Gastrocnemius medialis (tissue), 4 donors: ENCODE measurements around the gene NHSL1.

Experiments used
- CTCF ChIP-seq, 5 experiments: fragments of 450-650 bp in 3 of 5; fragments of 200-600 bp in 2 of 5; sonication (generic) in 2 of 5; IDR thresholded peaks in 4 of 5; conservative IDR thresholded peaks in 1 of 5; 1 replicate in 4 of 5; 2 replicates in 1 of 5; pipeline ENCODE4 v1.5.1; 2016 to 2019; ENCODE audit warnings: antibody characterized with exemption in 5 of 5, mild to moderate bottlenecking in 3 of 5, moderate library complexity in 3 of 5
- POLR2A ChIP-seq, 2 donors: fragments of 450-650 bp; IDR thresholded peaks; one replicate each; pipeline ENCODE4 v1.6.1; 2017; ENCODE audit warnings: antibody characterized with exemption in 2 of 2, mild to moderate bottlenecking in 2 of 2, moderate library complexity in 2 of 2

GRCh38 chr6:138446821-138447220 is 52.5 kb downstream of the NHSL1 start:
- TF ChIP-seq CTCF (IDR thresholded peaks at IDR 0.05 in 4 of 5, conservative IDR thresholded peaks at IDR 0.05 in 1 of 5) (no peak), POLR2A (IDR thresholded peaks at IDR 0.05) (no peak)
